T-cell (primary cell): ENCODE measurements around the gene ARHGEF4. TPM values are rescaled to one million over a fixed set of nuclear protein-coding genes. Genes with fewer than 3 reads are reported as not detected.

ENCODE experiments used
- ATAC-seq, 4 experiments: fragments of 200-7000 bp in 3 of 4; fragments of 150-1000 bp in 1 of 4; cut with Tn5 transposase; replicated peaks in 1 of 4; 1 replicate in 3 of 4; 2 replicates in 1 of 4; pipeline ENCODE4 v1.10.0; 2021; ENCODE audit warnings: moderate library complexity in 3 of 4, mild to moderate bottlenecking in 2 of 4, moderate number of reproducible peaks in 1 of 4
- CTCF ChIA-PET, 2 donors: fragments of 300-600 bp; sonication (Branson Sonifier 250); formaldehyde crosslinking; loops; one replicate each; lab custom pipeline; 2022; ENCODE audit warnings: antibody characterized with exemption in 2 of 2; lab: Charles Lee
- POLR2A ChIA-PET, 2 donors: fragments of 300-600 bp; sonication (Branson Sonifier 250); formaldehyde crosslinking; loops; one replicate each; lab custom pipeline; 2022; ENCODE audit warnings: antibody characterized with exemption in 2 of 2; lab: Charles Lee
- DNase-seq, 35 experiments: peaks; one replicate each; pipeline versions ENCODE4 v3.0.0 to v3.0.0-alpha.2; 2013 to 2023
- H3K27ac ChIP-seq: one replicate; pipeline ENCODE4 v1.5.1; 2013; ENCODE audit warnings: low read length
- H3K27me3 ChIP-seq, 2 experiments: replicated peaks in 1 of 2; 1 replicate in 1 of 2; 2 replicates in 1 of 2; pipeline versions ENCODE4 v1.6.1 to v1.7.0; 2013; ENCODE audit warnings: low read length in 1 of 2, mixed read lengths in 1 of 2; ENCODE audit not compliant: control insufficient read depth in 2 of 2, insufficient read depth in 2 of 2; ENCODE audit errors: extremely low read depth in 1 of 2
- H3K36me3 ChIP-seq, 2 donors: 1 replicate in 1 of 2; 2 replicates in 1 of 2; pipeline versions ENCODE4 v1.6.1 to v1.7.0; 2013; ENCODE audit warnings: low read length in 1 of 2; ENCODE audit not compliant: control insufficient read depth in 2 of 2, insufficient read depth in 1 of 2; ENCODE audit errors: extremely low read depth in 1 of 2
- H3K4me1 ChIP-seq, 2 experiments: 1 replicate in 1 of 2; 2 replicates in 1 of 2; pipeline versions ENCODE4 v1.6.1 to v1.7.0; 2013; ENCODE audit warnings: low read length in 2 of 2, mixed read lengths in 1 of 2; ENCODE audit not compliant: insufficient read depth in 2 of 2, control insufficient read depth in 1 of 2; ENCODE audit errors: extremely low read depth in 1 of 2
- H3K4me3 ChIP-seq, 2 donors: 1 replicate in 1 of 2; 2 replicates in 1 of 2; pipeline versions ENCODE4 v1.5.1 to v1.7.0; 2013; ENCODE audit warnings: mild to moderate bottlenecking in 2 of 2, low read length in 1 of 2, moderate library complexity in 1 of 2; ENCODE audit not compliant: control insufficient read depth in 1 of 2; ENCODE audit errors: extremely low read depth in 1 of 2
- H3K9me3 ChIP-seq: 2 replicates; pipeline ENCODE4 v1.7.0; 2013
- H3K27ac Mint-ChIP-seq, 2 donors: one replicate each; pipeline ENCODE4 v1.8.0; 2020 to 2021; ENCODE audit warnings: mild to moderate bottlenecking in 2 of 2, mixed read lengths in 2 of 2
- H3K27me3 Mint-ChIP-seq, 2 donors: one replicate each; pipeline ENCODE4 v1.8.0; 2021 to 2022; ENCODE audit warnings: mixed read lengths in 2 of 2
- H3K36me3 Mint-ChIP-seq: one replicate; pipeline ENCODE4 v1.8.0; 2021; ENCODE audit warnings: mixed read lengths
- H3K4me1 Mint-ChIP-seq, 3 donors: one replicate each; pipeline ENCODE4 v1.8.0; 2020 to 2022; ENCODE audit warnings: mixed read lengths in 3 of 3, mild to moderate bottlenecking in 1 of 3
- H3K4me3 Mint-ChIP-seq, 3 donors: one replicate each; pipeline ENCODE4 v1.8.0; 2020 to 2022; ENCODE audit warnings: mild to moderate bottlenecking in 3 of 3, mixed read lengths in 3 of 3, moderate library complexity in 3 of 3
- H3K9me3 Mint-ChIP-seq, 3 donors: one replicate each; pipeline ENCODE4 v1.8.0; 2020 to 2022; ENCODE audit warnings: mixed read lengths in 3 of 3
- WGBS: methylation state at CpG from one replicate; pipeline ENCODE4 v1.1.5; 2013; ENCODE audit warnings: missing lambda C conversion rate; ENCODE audit not compliant: insufficient coverage; 5-methylcytosine and 5-hydroxymethylcytosine counted together
- total RNA-seq, 35 experiments: library from RNA in 6 of 35; stranded (reverse) in 6 of 35; fragments of 120-200 nt in 1 of 35; gene quantifications; one replicate each; pipeline versions ENCODE4 v1.2.1 to v1.2.4 and lab custom pipeline; 2013 to 2026

ARHGEF4 gene
- total RNA-seq, 5 donors from 2014 or later (not counting 1 experiment from before 2014, with no cell fraction given): 2.9 to 5.3 (median 4.4) TPM

GRCh38 chr2:130831356-130831755 is 5.4 kb upstream of the ARHGEF4 start:
- ATAC-seq (no peak), DNase-seq (no peak)
- peaks cover 19 to 32% of the 10 kb centered on the region in 2 donors for H3K27me3 Mint-ChIP-seq
- ChIA-PET POLR2A (no interaction called here), CTCF (no interaction called here)
- Histone ChIP-seq H3K4me3 (no peak overlapping the region), H3K4me1 (peaks cover 0 to 1% of the 10 kb centered on the region in 2 experiments), H3K9me3 (no peaks in the 10 kb centered on the region), H3K27me3 (peaks cover 2 to 32% of the 10 kb centered on the region in 2 experiments), H3K27ac (no peak overlapping the region), H3K36me3 (no peaks in the 10 kb centered on the region)
- WGBS: 56% methylated on average over 4 of the region's 6 CpGs
- no peaks in the 10 kb centered on the region for H3K4me1 Mint-ChIP-seq
- H3K27ac Mint-ChIP-seq: no peak overlapping the region
- no peak overlapping the region for H3K4me3 Mint-ChIP-seq
- no peaks in the 10 kb centered on the region for H3K9me3 Mint-ChIP-seq
- H3K36me3 Mint-ChIP-seq: no peaks in the 10 kb centered on the region

GRCh38 chr2:130832296-130832940 is 4.3 kb upstream of the ARHGEF4 start:
- CTCF ChIA-PET: no interaction called here
- POLR2A ChIA-PET: no interaction called here

DNA sequence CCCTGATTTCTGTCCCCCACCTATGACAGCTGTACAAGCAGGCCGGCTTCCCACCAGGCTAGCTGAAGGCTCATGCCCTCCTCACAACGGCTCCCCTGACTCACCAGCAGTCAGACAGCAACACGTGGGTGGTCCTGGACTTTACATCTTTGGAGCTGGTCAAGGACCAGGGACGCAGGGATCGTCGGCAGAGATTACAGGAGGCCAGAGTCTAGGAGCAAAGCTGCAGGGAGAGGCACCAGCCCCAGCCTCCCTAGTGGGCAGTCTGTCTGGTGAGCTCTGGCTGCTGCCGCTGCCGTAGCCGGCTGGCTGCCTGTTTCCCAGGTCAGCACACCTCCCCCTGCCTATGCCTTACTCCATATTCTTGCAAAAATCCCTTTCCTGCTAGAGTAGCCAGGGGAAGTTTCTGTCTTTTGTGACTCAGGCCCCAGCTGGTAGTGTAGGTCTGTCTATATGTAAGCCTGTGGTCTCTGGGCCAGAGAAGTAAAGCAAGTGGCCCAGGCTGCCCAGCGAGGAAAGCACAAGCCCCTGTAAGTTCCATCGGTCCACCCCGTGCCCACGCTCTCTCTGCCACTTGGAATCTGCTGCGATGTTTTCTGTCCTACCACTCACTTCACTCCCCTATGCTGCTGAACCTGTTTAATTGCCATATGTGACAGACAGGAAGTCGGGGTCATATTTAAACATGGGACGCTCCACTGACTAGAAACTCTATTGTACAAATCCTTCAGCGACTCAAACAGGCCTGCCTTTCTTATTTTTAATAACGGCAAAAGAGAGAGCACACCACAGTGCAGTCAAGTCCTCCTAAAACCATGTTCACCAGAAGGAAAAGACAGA is 2.4 kb upstream of the ARHGEF4 start:
- H3K4me3 Mint-ChIP-seq: no peak overlapping the region
- no peaks in the 10 kb centered on the region for H3K9me3 Mint-ChIP-seq
- peaks cover 0 to 3% (median 0%) of the 10 kb centered on the region in 3 donors for H3K4me1 Mint-ChIP-seq
- no peaks in the 10 kb centered on the region for H3K9me3 ChIP-seq
- no peaks in the 10 kb centered on the region for H3K36me3 Mint-ChIP-seq
- ATAC-seq: no peak
- H3K27me3 Mint-ChIP-seq: peaks cover 28 to 45% of the 10 kb centered on the region in 2 donors
- peaks cover 2 to 56% of the 10 kb centered on the region in 2 experiments for H3K27me3 ChIP-seq
- H3K27ac Mint-ChIP-seq: no peak overlapping the region
- DNase-seq: no peak
- H3K4me3 ChIP-seq: no peak overlapping the region
- no peaks in the 10 kb centered on the region for H3K36me3 ChIP-seq
- WGBS: 82% methylated on average over 15 of the region's 18 CpGs
- H3K27ac ChIP-seq: no peak overlapping the region
- ChIA-PET POLR2A (no interaction called here), CTCF (interaction anchor here (0.6 to 1.0 kb wide), 2 partner anchors 37 to 1811 kb away, joined by 3 to 4 read pairs; no protein-coding TSS in a partner anchor)
- peaks cover 0 to 9% of the 10 kb centered on the region in 2 experiments for H3K4me1 ChIP-seq

More at GRCh38 chr2:130832296-130832940, 4.3 kb upstream of the ARHGEF4 start:
- Histone ChIP-seq H3K36me3 (no peaks in the 10 kb centered on the region), H3K4me3 (no peak overlapping the region), H3K27me3 (peaks cover 2 to 38% of the 10 kb centered on the region in 2 experiments), H3K4me1 (peaks cover 0 to 8% of the 10 kb centered on the region in 2 experiments), H3K9me3 (no peaks in the 10 kb centered on the region), H3K27ac (no peak overlapping the region)
- Mint-ChIP-seq H3K4me3 (no peak overlapping the region), H3K27ac (no peak overlapping the region), H3K36me3 (no peaks in the 10 kb centered on the region), H3K9me3 (no peaks in the 10 kb centered on the region), H3K4me1 (no peaks in the 10 kb centered on the region), H3K27me3 (peaks cover 19 to 35% of the 10 kb centered on the region in 2 donors)
- 78% methylated on average over 10 of the region's 12 CpGs for WGBS
- ATAC-seq (no peak), DNase-seq (no peak)

- ATAC-seq: no peak
- Mint-ChIP-seq H3K27ac (no peak overlapping the region), H3K27me3 (peaks cover 28 to 47% of the 10 kb centered on the region in 2 donors), H3K36me3 (no peaks in the 10 kb centered on the region), H3K4me3 (no peak overlapping the region), H3K4me1 (peaks cover 0 to 3% (median 0%) of the 10 kb centered on the region in 3 donors), H3K9me3 (no peaks in the 10 kb centered on the region)
- Histone ChIP-seq H3K36me3 (no peaks in the 10 kb centered on the region), H3K9me3 (no peaks in the 10 kb centered on the region), H3K4me3 (no peak overlapping the region), H3K27ac (no peak overlapping the region), H3K4me1 (peaks cover 0 to 9% of the 10 kb centered on the region in 2 experiments), H3K27me3 (peaks cover 2 to 59% of the 10 kb centered on the region in 2 experiments)
- DNase-seq: no peak
- POLR2A ChIA-PET: no interaction called here
- WGBS: 79% methylated on average over 13 of the region's 18 CpGs
- CTCF ChIA-PET: no interaction called here
Observed at GRCh38 chr2:130834931-130835765, 1.6 kb upstream of the ARHGEF4 start.

DNA sequence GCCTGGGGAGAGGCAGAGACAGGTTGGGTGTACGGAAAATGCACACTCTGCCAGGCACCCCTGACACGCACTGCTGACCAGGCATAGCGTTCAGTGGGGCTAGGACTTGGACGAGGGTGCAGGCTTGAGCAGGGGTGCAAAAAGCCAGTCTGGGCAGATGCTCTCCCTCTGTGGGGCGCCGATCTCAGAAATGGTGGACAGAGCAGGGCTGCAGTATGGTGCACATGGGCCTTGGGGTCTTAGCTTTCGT is 1.0 kb upstream of the ARHGEF4 start:
- H3K4me3 ChIP-seq: no peak overlapping the region
- peaks cover 0 to 3% (median 0%) of the 10 kb centered on the region in 3 donors for H3K4me1 Mint-ChIP-seq
- no peak overlapping the region for H3K27ac ChIP-seq
- CTCF ChIA-PET: no interaction called here
- no peak overlapping the region for H3K27ac Mint-ChIP-seq
- H3K27me3 ChIP-seq: peaks cover 2 to 62% of the 10 kb centered on the region in 2 experiments
- H3K4me3 Mint-ChIP-seq: no peak overlapping the region
- H3K36me3 Mint-ChIP-seq: no peaks in the 10 kb centered on the region
- no peaks in the 10 kb centered on the region for H3K9me3 Mint-ChIP-seq
- POLR2A ChIA-PET: no interaction called here
- WGBS: 89% methylated on average over 6 of the region's 7 CpGs
- peaks cover 0 to 9% of the 10 kb centered on the region in 2 experiments for H3K4me1 ChIP-seq
- H3K27me3 Mint-ChIP-seq: peaks cover 28 to 49% of the 10 kb centered on the region in 2 donors
- DNase-seq: no peak
- no peaks in the 10 kb centered on the region for H3K36me3 ChIP-seq
- ATAC-seq: no peak
- no peaks in the 10 kb centered on the region for H3K9me3 ChIP-seq

GRCh38 chr2:130837175-130837810 is 579 bp downstream of the ARHGEF4 start:
- ATAC-seq (peak in 2 of 4 experiments; percentile 8 to 18), DNase-seq (no peak)
- ChIA-PET CTCF (no interaction called here), POLR2A (no interaction called here)
- Histone ChIP-seq H3K27me3 (peaks cover 2 to 59% of the 10 kb centered on the region in 2 experiments), H3K9me3 (no peaks in the 10 kb centered on the region), H3K4me1 (peaks cover 0 to 9% of the 10 kb centered on the region in 2 experiments), H3K36me3 (no peaks in the 10 kb centered on the region), H3K4me3 (no peak overlapping the region), H3K27ac (no peak overlapping the region)
- H3K4me3 Mint-ChIP-seq: no peak overlapping the region
- no peak overlapping the region for H3K27ac Mint-ChIP-seq
- H3K4me1 Mint-ChIP-seq: peaks cover 0 to 3% (median 0%) of the 10 kb centered on the region in 3 donors
- H3K36me3 Mint-ChIP-seq: no peaks in the 10 kb centered on the region
- 8% methylated on average over 50 of the region's 53 CpGs for WGBS
- peaks cover 29 to 51% of the 10 kb centered on the region in 2 donors for H3K27me3 Mint-ChIP-seq
- H3K9me3 Mint-ChIP-seq: no peaks in the 10 kb centered on the region
